ENCODE results near the gene GLI1.

DNA sequence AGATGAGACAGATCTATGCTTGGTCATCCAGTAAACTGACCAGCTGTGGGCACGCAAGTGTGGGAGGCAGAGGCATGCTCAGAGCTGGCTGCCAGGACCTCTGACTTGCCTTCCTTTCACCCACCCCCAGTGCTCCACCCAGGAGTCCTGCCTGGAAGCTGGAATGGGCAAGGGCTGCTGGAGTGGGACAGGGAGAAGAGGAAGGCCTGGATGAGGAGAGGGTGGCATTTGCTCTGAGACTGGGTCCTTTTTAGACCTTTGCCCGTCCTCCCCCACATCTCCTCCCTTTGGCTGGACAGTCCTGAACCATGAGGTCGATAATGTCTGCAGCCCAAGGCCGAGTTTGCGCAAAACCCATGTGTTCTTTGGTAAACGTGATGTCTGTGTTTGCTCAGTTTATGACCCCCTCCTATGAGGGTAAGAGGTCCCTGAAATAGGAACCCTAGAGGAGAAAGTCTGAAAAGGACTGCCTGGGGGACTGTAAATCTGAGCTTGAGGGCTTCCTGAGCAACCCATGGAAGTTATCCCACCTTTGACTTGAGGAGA lies 8.3 kb upstream of the GLI1 start:
- TF ChIP-seq YY1 (IDR thresholded peaks at IDR 0.05; ENCODE audit: extremely low read depth, insufficient replicate concordance, low read depth, low read length) (no peak), ZFX (IDR thresholded peaks at IDR 0.05) (no peak)
- TF ChIP-seq, protein P1, sequence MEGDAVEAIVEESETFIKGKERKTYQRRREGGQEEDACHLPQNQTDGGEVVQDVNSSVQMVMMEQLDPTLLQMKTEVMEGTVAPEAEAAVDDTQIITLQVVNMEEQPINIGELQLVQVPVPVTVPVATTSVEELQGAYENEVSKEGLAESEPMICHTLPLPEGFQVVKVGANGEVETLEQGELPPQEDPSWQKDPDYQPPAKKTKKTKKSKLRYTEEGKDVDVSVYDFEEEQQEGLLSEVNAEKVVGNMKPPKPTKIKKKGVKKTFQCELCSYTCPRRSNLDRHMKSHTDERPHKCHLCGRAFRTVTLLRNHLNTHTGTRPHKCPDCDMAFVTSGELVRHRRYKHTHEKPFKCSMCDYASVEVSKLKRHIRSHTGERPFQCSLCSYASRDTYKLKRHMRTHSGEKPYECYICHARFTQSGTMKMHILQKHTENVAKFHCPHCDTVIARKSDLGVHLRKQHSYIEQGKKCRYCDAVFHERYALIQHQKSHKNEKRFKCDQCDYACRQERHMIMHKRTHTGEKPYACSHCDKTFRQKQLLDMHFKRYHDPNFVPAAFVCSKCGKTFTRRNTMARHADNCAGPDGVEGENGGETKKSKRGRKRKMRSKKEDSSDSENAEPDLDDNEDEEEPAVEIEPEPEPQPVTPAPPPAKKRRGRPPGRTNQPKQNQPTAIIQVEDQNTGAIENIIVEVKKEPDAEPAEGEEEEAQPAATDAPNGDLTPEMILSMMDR (IDR thresholded peaks at IDR 0.05 in 2 of 3, conservative IDR thresholded peaks at IDR 0.05 in 1 of 3; ENCODE audit: borderline replicate concordance in 1 of 3, insufficient read depth in 1 of 3, low read depth in 2 of 3, low read length in 2 of 3) = no peak
- TF ChIP-seq, protein P2, sequence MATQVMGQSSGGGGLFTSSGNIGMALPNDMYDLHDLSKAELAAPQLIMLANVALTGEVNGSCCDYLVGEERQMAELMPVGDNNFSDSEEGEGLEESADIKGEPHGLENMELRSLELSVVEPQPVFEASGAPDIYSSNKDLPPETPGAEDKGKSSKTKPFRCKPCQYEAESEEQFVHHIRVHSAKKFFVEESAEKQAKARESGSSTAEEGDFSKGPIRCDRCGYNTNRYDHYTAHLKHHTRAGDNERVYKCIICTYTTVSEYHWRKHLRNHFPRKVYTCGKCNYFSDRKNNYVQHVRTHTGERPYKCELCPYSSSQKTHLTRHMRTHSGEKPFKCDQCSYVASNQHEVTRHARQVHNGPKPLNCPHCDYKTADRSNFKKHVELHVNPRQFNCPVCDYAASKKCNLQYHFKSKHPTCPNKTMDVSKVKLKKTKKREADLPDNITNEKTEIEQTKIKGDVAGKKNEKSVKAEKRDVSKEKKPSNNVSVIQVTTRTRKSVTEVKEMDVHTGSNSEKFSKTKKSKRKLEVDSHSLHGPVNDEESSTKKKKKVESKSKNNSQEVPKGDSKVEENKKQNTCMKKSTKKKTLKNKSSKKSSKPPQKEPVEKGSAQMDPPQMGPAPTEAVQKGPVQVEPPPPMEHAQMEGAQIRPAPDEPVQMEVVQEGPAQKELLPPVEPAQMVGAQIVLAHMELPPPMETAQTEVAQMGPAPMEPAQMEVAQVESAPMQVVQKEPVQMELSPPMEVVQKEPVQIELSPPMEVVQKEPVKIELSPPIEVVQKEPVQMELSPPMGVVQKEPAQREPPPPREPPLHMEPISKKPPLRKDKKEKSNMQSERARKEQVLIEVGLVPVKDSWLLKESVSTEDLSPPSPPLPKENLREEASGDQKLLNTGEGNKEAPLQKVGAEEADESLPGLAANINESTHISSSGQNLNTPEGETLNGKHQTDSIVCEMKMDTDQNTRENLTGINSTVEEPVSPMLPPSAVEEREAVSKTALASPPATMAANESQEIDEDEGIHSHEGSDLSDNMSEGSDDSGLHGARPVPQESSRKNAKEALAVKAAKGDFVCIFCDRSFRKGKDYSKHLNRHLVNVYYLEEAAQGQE (IDR thresholded peaks at IDR 0.05; ENCODE audit: low read depth) = no peak
- TF ChIP-seq, protein P3, sequence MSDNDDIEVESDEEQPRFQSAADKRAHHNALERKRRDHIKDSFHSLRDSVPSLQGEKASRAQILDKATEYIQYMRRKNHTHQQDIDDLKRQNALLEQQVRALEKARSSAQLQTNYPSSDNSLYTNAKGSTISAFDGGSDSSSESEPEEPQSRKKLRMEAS (IDR thresholded peaks at IDR 0.05) = no peak

Measured in HCT116 (cell line).